HEK293 (cell line): ENCODE data around the gene GDAP2.

Source experiments
- BCL11A ChIP-seq: fragments of 450-650 bp; formaldehyde crosslinking; IDR thresholded peaks from 2 replicates; pipeline ENCODE4 v1.5.1; 2016; ENCODE audit warnings: low read depth, missing biosample characterization, missing genetic modification characterization
- GLIS2 ChIP-seq: fragments of 450-650 bp; formaldehyde crosslinking; IDR thresholded peaks from 2 replicates; pipeline ENCODE4 v1.5.1; 2016; ENCODE audit warnings: missing biosample characterization, missing genetic modification characterization
- HOXC10 ChIP-seq: sonication (generic); formaldehyde crosslinking; IDR thresholded peaks from 2 replicates; pipeline ENCODE4 v1.8.1; 2023; ENCODE audit warnings: mild to moderate bottlenecking, missing genetic modification reagents
- RBAK ChIP-seq: fragments of 450-650 bp; formaldehyde crosslinking; IDR thresholded peaks from 2 replicates; pipeline ENCODE4 v1.5.1; 2016; ENCODE audit warnings: missing biosample characterization, missing genetic modification characterization
- SETDB1 ChIP-seq: IDR thresholded peaks from one replicate; pipeline ENCODE4 v1.6.1; 2017; ENCODE audit warnings: mild to moderate bottlenecking, low read length, moderate library complexity, mixed read lengths; ENCODE audit not compliant: insufficient read length
- SP2 ChIP-seq: fragments of 450-650 bp; formaldehyde crosslinking; IDR thresholded peaks from 2 replicates; pipeline ENCODE4 v1.5.1; 2016; ENCODE audit warnings: missing biosample characterization, missing genetic modification characterization
- ZBTB20 ChIP-seq: fragments of 450-650 bp; formaldehyde crosslinking; IDR thresholded peaks from 2 replicates; pipeline ENCODE4 v1.5.1; 2016; ENCODE audit warnings: missing biosample characterization, missing genetic modification characterization
- ZFHX2 ChIP-seq: fragments of 450-650 bp; formaldehyde crosslinking; conservative IDR thresholded peaks from 2 replicates; pipeline ENCODE4 v1.5.1; 2016; ENCODE audit warnings: missing biosample characterization, missing genetic modification characterization
- ZFP41 ChIP-seq: fragments of 450-650 bp; formaldehyde crosslinking; IDR thresholded peaks from 2 replicates; pipeline ENCODE4 v1.5.1; 2016; ENCODE audit warnings: missing biosample characterization, missing genetic modification characterization, borderline replicate concordance
- ZFP69B ChIP-seq: fragments of 450-650 bp; formaldehyde crosslinking; IDR thresholded peaks from 2 replicates; pipeline ENCODE4 v1.5.1; 2016; ENCODE audit warnings: missing biosample characterization, missing genetic modification characterization
- ZNF10 ChIP-seq: fragments of 450-650 bp; formaldehyde crosslinking; IDR thresholded peaks from 2 replicates; pipeline ENCODE4 v1.5.1; 2017; ENCODE audit warnings: missing biosample characterization, missing genetic modification characterization
- ZNF114 ChIP-seq: fragments of 450-650 bp; formaldehyde crosslinking; IDR thresholded peaks from 2 replicates; pipeline ENCODE4 v1.5.0; 2017; ENCODE audit warnings: missing biosample characterization, missing genetic modification characterization
- ZNF133 ChIP-seq: fragments of 450-650 bp; formaldehyde crosslinking; IDR thresholded peaks from 2 replicates; pipeline ENCODE4 v1.5.1; 2016; ENCODE audit warnings: missing biosample characterization, missing genetic modification characterization
- ZNF175 ChIP-seq: fragments of 450-650 bp; formaldehyde crosslinking; IDR thresholded peaks from 2 replicates; pipeline ENCODE4 v1.5.1; 2016; ENCODE audit warnings: missing biosample characterization, missing genetic modification characterization
- ZNF184 ChIP-seq: fragments of 450-650 bp; IDR thresholded peaks from 2 replicates; pipeline ENCODE4 v1.5.1; 2018; ENCODE audit warnings: missing biosample characterization, mild to moderate bottlenecking, missing genetic modification characterization
- ZNF416 ChIP-seq: fragments of 450-650 bp; formaldehyde crosslinking; IDR thresholded peaks from 2 replicates; pipeline ENCODE4 v1.5.1; 2016; ENCODE audit warnings: missing biosample characterization, missing genetic modification characterization
- ZNF548 ChIP-seq: fragments of 450-650 bp; formaldehyde crosslinking; IDR thresholded peaks from 2 replicates; pipeline ENCODE4 v1.5.1; 2016; ENCODE audit warnings: missing biosample characterization, missing genetic modification characterization
- ZNF629 ChIP-seq: fragments of 450-650 bp; formaldehyde crosslinking; IDR thresholded peaks from 2 replicates; pipeline ENCODE4 v1.5.1; 2017; ENCODE audit warnings: missing biosample characterization, missing genetic modification characterization
- ZNF670 ChIP-seq: fragments of 450-650 bp; formaldehyde crosslinking; IDR thresholded peaks from 2 replicates; pipeline ENCODE4 v1.5.1; 2016; ENCODE audit warnings: missing biosample characterization, missing genetic modification characterization, low read depth
- ZNF776 ChIP-seq: fragments of 450-650 bp; formaldehyde crosslinking; IDR thresholded peaks from 2 replicates; pipeline ENCODE4 v1.5.0; 2017; ENCODE audit warnings: missing biosample characterization, missing genetic modification characterization, borderline replicate concordance
- ZNF777 ChIP-seq: fragments of 450-650 bp; formaldehyde crosslinking; IDR thresholded peaks from 2 replicates; pipeline ENCODE4 v1.5.1; 2017; ENCODE audit warnings: missing biosample characterization, missing genetic modification characterization, borderline replicate concordance
- ZNF785 ChIP-seq: fragments of 450-650 bp; formaldehyde crosslinking; IDR thresholded peaks from 2 replicates; pipeline ENCODE4 v1.5.1; 2016; ENCODE audit warnings: missing biosample characterization, missing genetic modification characterization
- ZNF791 ChIP-seq: fragments of 450-650 bp; formaldehyde crosslinking; IDR thresholded peaks from 2 replicates; pipeline ENCODE4 v1.5.1; 2016; ENCODE audit warnings: missing biosample characterization, missing genetic modification characterization
- TF ChIP-seq, protein P1 (sequence below): IDR thresholded peaks from 2 replicates; pipeline ENCODE4 v1.6.1; 2011; ENCODE audit warnings: mild to moderate bottlenecking, low read depth, low read length, borderline replicate concordance
- TF ChIP-seq, protein P2 (sequence below): fragments of 450-650 bp; IDR thresholded peaks from 2 replicates; pipeline ENCODE4 v1.5.1; 2018; ENCODE audit warnings: missing biosample characterization, mild to moderate bottlenecking, missing genetic modification characterization
- TF ChIP-seq, protein P3 (sequence below): fragments of 450-650 bp; formaldehyde crosslinking; IDR thresholded peaks from 2 replicates; pipeline ENCODE4 v1.5.1; 2016; ENCODE audit warnings: missing biosample characterization, missing genetic modification characterization
- TF ChIP-seq, protein P4 (sequence below): fragments of 450-650 bp; formaldehyde crosslinking; IDR thresholded peaks from 2 replicates; pipeline ENCODE4 v1.5.1; 2017; ENCODE audit warnings: missing biosample characterization, missing genetic modification characterization
- TF ChIP-seq, protein P5 (sequence below): fragments of 450-650 bp; formaldehyde crosslinking; IDR thresholded peaks from 2 replicates; pipeline ENCODE4 v1.5.1; 2016; ENCODE audit warnings: missing biosample characterization, missing genetic modification characterization
- TF ChIP-seq, protein P6 (sequence below): fragments of 450-650 bp; formaldehyde crosslinking; IDR thresholded peaks from 2 replicates; pipeline ENCODE4 v1.5.1; 2016; ENCODE audit warnings: missing biosample characterization, missing genetic modification characterization
- TF ChIP-seq, protein P7 (sequence below): fragments of 450-650 bp; formaldehyde crosslinking; IDR thresholded peaks from 2 replicates; pipeline ENCODE4; 2016; ENCODE audit warnings: missing biosample characterization, missing genetic modification characterization

The GDAP2 gene

DNA sequence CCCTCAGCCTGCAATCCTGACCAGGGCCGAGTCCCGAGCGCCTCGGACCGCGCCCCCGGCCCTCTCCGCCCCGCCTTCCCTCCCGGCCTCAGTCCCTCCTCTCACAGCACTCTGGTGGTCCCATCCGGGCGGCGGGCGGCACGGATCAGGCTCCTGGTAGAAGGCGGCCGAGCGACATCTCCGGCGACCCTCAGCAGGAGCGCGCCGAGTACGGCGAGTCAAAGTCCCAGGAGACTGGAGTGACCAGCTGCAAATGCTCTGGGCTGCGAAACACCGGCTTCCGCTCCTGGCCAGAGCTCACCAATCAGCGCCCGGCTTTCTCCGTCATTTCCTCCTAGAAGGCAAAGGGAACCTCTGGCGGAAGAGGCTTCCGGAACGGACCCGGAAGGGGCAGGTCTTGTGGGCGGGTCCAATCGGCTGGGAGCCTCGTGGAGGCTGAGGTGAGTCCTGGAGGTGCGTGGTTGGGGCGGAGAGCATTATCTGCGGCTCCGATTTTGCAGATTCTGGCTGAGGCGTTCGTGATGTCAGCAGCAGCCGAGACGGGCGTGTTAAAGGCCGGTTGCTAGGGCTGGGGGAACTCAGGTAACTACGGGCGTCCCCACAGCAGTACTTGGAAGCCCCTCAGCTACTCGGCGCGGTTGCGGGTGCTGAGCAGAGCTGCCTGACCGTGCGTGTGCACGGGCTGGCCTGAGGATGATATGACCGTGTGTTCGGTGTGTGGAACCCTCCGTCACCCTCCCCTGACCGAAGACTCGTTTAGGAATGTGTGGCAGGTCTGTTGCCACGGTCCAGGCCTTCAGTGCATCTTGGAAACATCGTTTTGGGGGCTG lies at the start of gene GDAP2, which contains the start of gene WDR3 (continued):
- TF ChIP-seq ZNF777 (peak; percentile 19; the same call in 1 of the 2 replicates), ZFP69B (tag by site-specific recombination) (no peak), BCL11A (tag by site-specific recombination) (no peak; the same call in 1 of the 2 replicates), ZBTB20 (tag by site-specific recombination) (peak; percentile 61), GLIS2 (no peak), ZNF629 (tag by site-specific recombination) (peak; percentile 79), RBAK (tag by site-specific recombination) (no peak), ZNF184 (tag by site-specific recombination) (no peak), HOXC10 (no peak), ZNF776 (tag by site-specific recombination) (no peak), ZNF548 (no peak), ZNF10 (no peak), ZNF416 (tag by site-specific recombination) (no peak), ZNF791 (tag by site-specific recombination) (no peak), SP2 (peak; percentile 94), SETDB1 (no peak), ZNF114 (tag by site-specific recombination) (no peak), ZFP41 (tag by site-specific recombination) (no peak), ZNF175 (no peak), ZNF670 (tag by site-specific recombination) (no peak), ZFHX2 (tag by site-specific recombination) (no peak), ZNF133 (tag by site-specific recombination) (0 out of 2 replicates have a peak, but pooled peaks have one; percentile 8), ZNF785 (tag by site-specific recombination) (no peak)
- TF ChIP-seq, protein P1, sequence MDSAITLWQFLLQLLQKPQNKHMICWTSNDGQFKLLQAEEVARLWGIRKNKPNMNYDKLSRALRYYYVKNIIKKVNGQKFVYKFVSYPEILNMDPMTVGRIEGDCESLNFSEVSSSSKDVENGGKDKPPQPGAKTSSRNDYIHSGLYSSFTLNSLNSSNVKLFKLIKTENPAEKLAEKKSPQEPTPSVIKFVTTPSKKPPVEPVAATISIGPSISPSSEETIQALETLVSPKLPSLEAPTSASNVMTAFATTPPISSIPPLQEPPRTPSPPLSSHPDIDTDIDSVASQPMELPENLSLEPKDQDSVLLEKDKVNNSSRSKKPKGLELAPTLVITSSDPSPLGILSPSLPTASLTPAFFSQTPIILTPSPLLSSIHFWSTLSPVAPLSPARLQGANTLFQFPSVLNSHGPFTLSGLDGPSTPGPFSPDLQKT = no peak
- TF ChIP-seq, protein P2, sequence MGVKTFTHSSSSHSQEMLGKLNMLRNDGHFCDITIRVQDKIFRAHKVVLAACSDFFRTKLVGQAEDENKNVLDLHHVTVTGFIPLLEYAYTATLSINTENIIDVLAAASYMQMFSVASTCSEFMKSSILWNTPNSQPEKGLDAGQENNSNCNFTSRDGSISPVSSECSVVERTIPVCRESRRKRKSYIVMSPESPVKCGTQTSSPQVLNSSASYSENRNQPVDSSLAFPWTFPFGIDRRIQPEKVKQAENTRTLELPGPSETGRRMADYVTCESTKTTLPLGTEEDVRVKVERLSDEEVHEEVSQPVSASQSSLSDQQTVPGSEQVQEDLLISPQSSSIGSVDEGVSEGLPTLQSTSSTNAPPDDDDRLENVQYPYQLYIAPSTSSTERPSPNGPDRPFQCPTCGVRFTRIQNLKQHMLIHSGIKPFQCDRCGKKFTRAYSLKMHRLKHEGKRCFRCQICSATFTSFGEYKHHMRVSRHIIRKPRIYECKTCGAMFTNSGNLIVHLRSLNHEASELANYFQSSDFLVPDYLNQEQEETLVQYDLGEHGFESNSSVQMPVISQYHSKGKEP (tag by site-specific recombination) = no peak
- TF ChIP-seq, protein P3, sequence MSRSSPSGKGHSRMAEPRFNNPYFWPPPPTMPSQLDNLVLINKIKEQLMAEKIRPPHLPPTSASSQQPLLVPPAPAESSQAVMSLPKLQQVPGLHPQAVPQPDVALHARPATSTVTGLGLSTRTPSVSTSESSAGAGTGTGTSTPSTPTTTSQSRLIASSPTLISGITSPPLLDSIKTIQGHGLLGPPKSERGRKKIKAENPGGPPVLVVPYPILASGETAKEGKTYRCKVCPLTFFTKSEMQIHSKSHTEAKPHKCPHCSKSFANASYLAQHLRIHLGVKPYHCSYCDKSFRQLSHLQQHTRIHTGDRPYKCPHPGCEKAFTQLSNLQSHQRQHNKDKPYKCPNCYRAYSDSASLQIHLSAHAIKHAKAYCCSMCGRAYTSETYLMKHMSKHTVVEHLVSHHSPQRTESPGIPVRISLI (tag by site-specific recombination) = no peak
- TF ChIP-seq, protein P4, sequence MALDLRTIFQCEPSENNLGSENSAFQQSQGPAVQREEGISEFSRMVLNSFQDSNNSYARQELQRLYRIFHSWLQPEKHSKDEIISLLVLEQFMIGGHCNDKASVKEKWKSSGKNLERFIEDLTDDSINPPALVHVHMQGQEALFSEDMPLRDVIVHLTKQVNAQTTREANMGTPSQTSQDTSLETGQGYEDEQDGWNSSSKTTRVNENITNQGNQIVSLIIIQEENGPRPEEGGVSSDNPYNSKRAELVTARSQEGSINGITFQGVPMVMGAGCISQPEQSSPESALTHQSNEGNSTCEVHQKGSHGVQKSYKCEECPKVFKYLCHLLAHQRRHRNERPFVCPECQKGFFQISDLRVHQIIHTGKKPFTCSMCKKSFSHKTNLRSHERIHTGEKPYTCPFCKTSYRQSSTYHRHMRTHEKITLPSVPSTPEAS (tag by site-specific recombination) = no peak
- TF ChIP-seq, protein P5, sequence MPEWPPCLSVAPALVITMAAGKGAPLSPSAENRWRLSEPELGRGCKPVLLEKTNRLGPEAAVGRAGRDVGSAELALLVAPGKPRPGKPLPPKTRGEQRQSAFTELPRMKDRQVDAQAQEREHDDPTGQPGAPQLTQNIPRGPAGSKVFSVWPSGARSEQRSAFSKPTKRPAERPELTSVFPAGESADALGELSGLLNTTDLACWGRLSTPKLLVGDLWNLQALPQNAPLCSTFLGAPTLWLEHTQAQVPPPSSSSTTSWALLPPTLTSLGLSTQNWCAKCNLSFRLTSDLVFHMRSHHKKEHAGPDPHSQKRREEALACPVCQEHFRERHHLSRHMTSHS (tag by site-specific recombination) = no peak
- TF ChIP-seq, protein P6, sequence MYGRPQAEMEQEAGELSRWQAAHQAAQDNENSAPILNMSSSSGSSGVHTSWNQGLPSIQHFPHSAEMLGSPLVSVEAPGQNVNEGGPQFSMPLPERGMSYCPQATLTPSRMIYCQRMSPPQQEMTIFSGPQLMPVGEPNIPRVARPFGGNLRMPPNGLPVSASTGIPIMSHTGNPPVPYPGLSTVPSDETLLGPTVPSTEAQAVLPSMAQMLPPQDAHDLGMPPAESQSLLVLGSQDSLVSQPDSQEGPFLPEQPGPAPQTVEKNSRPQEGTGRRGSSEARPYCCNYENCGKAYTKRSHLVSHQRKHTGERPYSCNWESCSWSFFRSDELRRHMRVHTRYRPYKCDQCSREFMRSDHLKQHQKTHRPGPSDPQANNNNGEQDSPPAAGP (tag by site-specific recombination) = no peak
- TF ChIP-seq, protein P7, sequence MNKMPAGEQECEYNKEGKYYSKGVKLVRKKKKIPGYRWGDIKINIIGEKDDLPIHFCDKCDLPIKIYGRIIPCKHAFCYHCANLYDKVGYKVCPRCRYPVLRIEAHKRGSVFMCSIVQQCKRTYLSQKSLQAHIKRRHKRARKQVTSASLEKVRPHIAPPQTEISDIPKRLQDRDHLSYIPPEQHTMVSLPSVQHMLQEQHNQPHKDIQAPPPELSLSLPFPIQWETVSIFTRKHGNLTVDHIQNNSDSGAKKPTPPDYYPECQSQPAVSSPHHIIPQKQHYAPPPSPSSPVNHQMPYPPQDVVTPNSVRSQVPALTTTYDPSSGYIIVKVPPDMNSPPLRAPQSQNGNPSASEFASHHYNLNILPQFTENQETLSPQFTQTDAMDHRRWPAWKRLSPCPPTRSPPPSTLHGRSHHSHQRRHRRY (tag by site-specific recombination) = no peak
